Ovary (tissue), 3 donors: ENCODE measurements around the gene SMIM8.

Experiments used
- CTCF ChIP-seq, 3 donors: fragments of 450-650 bp in 2 of 3; fragments of 200-600 bp in 1 of 3; IDR thresholded peaks; one replicate each; pipeline versions ENCODE4 v1.5.1 to v1.8.0; 2016 to 2022; ENCODE audit warnings: antibody characterized with exemption in 3 of 3, mild to moderate bottlenecking in 1 of 3
- EP300 ChIP-seq: sonication (generic); formaldehyde crosslinking; IDR thresholded peaks from one replicate; pipeline ENCODE4 v1.6.1; 2017; ENCODE audit warnings: antibody characterized with exemption
- donor health status: DM: no; HTN: no; CAD: no.

- TF ChIP-seq CTCF (IDR thresholded peaks at IDR 0.05) (no peak), EP300 (no peak)
Observed at GRCh38 chr6:87315071-87315470, 7.3 kb upstream of the SMIM8 start.
